Inflammatory macrophage treated with lipopolysaccharide for 4 hours (primary cell): ENCODE measurements around the gene GAS1.

Source experiments
- DNase-seq: peaks from one replicate; pipeline ENCODE4 v3.0.0-alpha.2; 2020

Gene GAS1

GRCh38 chr9:86921151-86921923 lies 26.0 kb downstream of the GAS1 start:
- DNase-seq = no peak

DNA sequence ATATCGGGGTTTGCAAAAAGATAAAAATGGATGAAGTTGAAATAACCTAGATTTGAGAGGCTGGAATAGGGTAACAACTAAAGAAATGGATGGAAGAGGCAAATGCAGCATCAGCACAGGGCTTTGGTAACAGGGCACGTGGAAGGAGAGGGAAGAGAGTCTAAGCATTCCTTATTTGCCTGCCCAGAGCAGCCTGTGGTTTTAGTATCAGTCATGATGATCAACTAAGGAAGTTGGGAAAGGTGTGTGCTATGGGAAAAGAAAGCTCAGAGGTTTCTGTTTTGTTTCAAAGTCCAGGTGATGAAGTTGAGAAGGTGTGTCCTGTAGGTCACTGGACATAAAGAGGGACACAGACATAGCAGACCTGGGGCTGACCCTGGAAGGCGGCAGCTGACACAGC lies 28.8 kb downstream of the GAS1 start:
- DNase-seq = no peak

DNA sequence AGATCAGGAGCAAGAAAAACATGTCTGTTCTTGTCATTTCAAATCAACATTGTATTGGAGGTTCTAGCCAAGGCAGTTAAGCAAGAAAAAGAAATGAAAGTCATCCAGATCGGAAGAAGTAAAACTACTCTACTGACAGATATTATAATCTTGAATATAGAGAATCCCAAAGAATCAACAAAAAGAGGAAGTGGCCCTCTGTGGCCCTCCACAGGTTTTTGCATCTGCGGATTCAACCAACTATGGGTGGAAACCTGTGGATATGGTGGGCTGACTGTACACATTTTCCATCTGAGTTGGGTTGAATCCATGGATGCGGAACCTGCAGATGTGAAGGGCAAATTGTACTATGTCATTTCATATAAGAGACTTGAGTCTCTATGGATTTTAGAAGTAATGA lies 35.1 kb downstream of the GAS1 start:
- no peak for DNase-seq

- no peak for DNase-seq
Measured at GRCh38 chr9:86909388-86909787, 37.9 kb downstream of the GAS1 start.

DNA sequence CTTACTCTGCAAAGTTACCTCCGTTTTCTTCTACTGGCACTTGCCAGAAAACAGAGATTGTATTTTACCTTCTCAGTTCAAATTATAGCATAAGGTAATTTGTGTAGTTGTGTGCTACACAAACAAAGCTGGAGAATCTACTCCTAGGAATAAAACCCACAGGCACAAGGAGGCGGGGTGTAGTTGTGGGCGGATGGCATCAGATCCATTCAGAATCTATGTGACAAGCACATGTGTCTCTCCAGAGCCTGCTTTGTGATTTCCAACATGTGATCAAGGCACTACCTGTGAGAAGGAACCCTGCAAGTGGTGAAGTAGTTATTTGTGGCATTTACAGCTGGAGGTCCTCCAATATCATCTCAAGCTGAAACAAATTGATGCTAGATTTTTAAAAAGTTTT lies 39.0 kb downstream of the GAS1 start:
- no peak for DNase-seq

DNA sequence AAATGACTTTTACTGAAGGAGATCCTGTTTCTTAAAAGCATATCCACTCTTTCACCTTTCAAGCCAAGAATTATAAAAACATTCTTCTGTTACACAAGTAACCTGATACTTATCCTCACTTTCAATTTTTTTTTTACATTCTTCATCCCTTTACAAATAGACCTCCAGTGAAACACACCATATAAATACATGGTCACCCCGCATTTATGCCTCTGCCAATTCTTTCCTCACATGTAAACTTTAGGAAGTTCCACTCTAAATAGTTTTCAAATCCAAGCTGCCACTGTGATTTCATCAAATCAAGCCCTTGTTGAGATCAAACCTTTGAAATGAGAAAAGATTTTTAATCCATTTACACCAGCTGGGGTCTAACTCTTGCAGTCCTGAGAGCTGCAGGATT lies 40.0 kb downstream of the GAS1 start:
- DNase-seq = no peak

- DNase-seq = no peak
Measured at GRCh38 chr9:86903734-86904085, 43.6 kb downstream of the GAS1 start.

DNA sequence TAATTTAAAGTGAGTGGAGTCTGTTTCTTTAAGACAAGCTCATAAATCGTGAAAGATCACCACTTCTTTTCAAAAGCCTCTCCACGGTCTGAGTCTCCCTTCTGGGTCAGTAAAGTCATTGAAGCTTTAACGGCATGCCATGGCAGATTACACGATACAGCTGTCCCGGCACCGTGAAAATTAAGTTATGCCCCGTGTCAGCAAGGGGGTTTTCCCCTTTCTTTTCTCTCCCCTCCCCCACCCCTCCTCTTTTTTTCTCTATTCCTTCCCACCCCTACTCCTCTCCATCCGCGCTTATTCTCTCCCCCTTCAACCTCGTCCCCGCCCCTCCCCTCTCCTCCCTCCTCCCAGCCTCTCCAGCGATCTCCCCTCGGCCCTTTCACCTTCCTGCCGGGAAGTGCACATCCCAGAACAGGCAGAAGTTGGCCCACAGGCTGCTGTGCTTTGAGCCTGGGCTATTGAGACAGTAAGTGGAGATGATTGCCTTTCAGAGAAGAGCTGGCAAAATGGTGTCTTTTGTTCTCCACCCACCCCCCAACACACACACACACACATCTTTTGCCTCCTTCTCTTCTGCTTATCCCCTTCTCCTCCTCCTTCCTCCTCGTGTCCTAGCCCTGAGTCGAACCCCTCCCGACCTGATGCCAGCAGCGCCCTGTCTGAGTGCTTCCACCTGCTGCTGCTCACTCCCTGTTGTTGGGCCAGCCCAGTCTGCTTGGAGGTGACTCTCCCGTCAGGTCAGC lies 44.1 kb downstream of the GAS1 start:
- no peak for DNase-seq

- DNase-seq = no peak
Measured at GRCh38 chr9:86902586-86902985, 44.7 kb downstream of the GAS1 start.

GRCh38 chr9:86902176-86902575 lies 45.1 kb downstream of the GAS1 start:
- no peak for DNase-seq

- no peak for DNase-seq
Measured at GRCh38 chr9:86901511-86901910, 45.8 kb downstream of the GAS1 start.
